Lung (tissue), 12 donors: Measurements from ENCODE around the gene CHFR. TPM values are rescaled to one million over a fixed set of nuclear protein-coding genes. Genes with fewer than 3 reads are reported as not detected.
"Not testable (repeated sequence)": the region's sequence is repeated elsewhere in the genome, so short reads cannot be mapped to it uniquely, and the experiment has no call there.

Experiments used
- ATAC-seq: fragments of 200-7000 bp; cut with Tn5 transposase; one replicate; pipeline ENCODE4 v1.9.1; 2020; ENCODE audit warnings: moderate number of reproducible peaks; ENCODE audit not compliant: insufficient read depth, low FRiP score
- DNase-seq, 3 donors: peaks; one replicate each; pipeline ENCODE4 v3.0.0-alpha.2; 2013 to 2017
- H3K27ac ChIP-seq, 2 donors: one replicate each; pipeline ENCODE4 v1.5.1; 2013; ENCODE audit warnings: mild to moderate bottlenecking in 2 of 2, moderate library complexity in 2 of 2, control low read depth in 1 of 2, inconsistent platforms in 1 of 2, low read depth in 1 of 2, low read length in 1 of 2
- H3K27me3 ChIP-seq, 3 donors: one replicate each; pipeline ENCODE4 v1.5.1; 2013; ENCODE audit warnings: low read length in 2 of 3; ENCODE audit not compliant: control insufficient read depth in 3 of 3, insufficient read depth in 3 of 3
- H3K36me3 ChIP-seq, 4 donors: one replicate each; pipeline ENCODE4 v1.5.1; 2013; ENCODE audit warnings: low read length in 4 of 4, mild to moderate bottlenecking in 1 of 4, moderate library complexity in 1 of 4; ENCODE audit not compliant: control insufficient read depth in 4 of 4, insufficient read depth in 4 of 4
- H3K4me1 ChIP-seq, 5 donors: one replicate each; pipeline ENCODE4 v1.5.1; 2013; ENCODE audit warnings: low read length in 5 of 5, mild to moderate bottlenecking in 2 of 5, moderate library complexity in 1 of 5; ENCODE audit not compliant: control insufficient read depth in 5 of 5, insufficient read depth in 5 of 5
- H3K4me3 ChIP-seq: one replicate; pipeline ENCODE4 v1.5.1; 2013; ENCODE audit warnings: mild to moderate bottlenecking, control low read depth, moderate library complexity
- H3K9ac ChIP-seq, 2 donors: one replicate each; pipeline ENCODE4 v1.5.1; 2013; ENCODE audit warnings: low read length in 2 of 2, control low read depth in 1 of 2; ENCODE audit not compliant: insufficient read depth in 1 of 2
- H3K9me3 ChIP-seq, 4 donors: one replicate each; pipeline ENCODE4 v1.5.1; 2013; ENCODE audit warnings: low read length in 3 of 4, mild to moderate bottlenecking in 1 of 4, moderate library complexity in 1 of 4; ENCODE audit not compliant: control insufficient read depth in 4 of 4, insufficient read depth in 3 of 4
- WGBS, 2 donors: extraction: QIAGEN DNeasy Blood & Tissue Kit; methylation state at CpG; one replicate each; pipeline ENCODE4 v1.1.7; 2013; 5-methylcytosine and 5-hydroxymethylcytosine counted together
- polyA plus RNA-seq, 2 donors: library from polyadenylated mRNA; stranded (reverse); fragments of 200-250 nt; gene quantifications; one replicate each; pipeline ENCODE4 v1.2.1, GENCODE V29; 2013
- total RNA-seq, 2 donors: library from RNA; depleted of rRNA in 1 of 2; stranded (reverse); fragments of >200 nt in 1 of 2; gene quantifications; one replicate each; pipeline ENCODE4 v1.2.1, GENCODE V29; 2014 to 2021
- TF ChIP-seq, protein P1 (sequence below): IDR thresholded peaks from 2 replicates; pipeline ENCODE4 v1.5.1; 2012; ENCODE audit warnings: mild to moderate bottlenecking; ENCODE audit errors: control extremely low read depth, extremely low read depth
- donor health status: control.
- donor health status: control.
- donor health status: Bipolar disorder and iron deficiency.
- donor health status: healthy.
- donor health status: DM: yes; HTN: yes; CAD: no.

The CHFR gene
- total and polyA plus RNA-seq, 4 donors, result 35.1 to 59.9 (median 40.3) TPM

DNA sequence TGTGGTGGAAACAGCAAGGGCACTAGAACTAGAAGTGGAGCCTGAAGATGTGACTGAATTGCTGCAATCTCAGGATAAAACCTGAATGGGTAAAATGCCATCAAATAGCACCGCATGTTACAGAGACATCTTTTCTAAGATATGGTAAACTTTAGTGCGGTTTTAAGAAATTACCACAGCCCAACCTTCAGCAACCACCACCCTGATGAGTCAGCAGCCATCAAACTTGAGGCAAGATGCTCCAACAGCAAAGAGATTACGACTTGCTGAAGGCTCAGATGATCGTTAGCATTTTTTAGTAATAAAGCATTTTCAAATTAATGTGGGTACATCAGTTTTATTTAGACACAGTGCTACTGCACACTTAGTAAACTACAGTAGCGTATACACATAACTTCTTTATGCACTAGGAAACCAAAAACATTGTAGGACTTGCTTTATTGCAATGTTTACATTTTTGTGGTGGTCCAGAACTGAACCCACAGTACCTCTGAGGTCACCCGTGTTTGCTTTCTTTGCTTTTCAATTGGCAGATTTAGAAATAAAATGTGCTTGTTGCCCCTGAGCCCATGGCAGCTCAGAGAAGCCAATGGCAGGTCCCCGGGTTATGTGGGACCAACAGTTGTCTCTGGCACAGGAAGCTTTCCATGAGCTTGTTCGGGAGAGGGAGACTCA lies 74.6 kb downstream of the CHFR start:
- Histone ChIP-seq H3K36me3 (peaks cover 20 to 53% (median 44%) of the 10 kb centered on the region in 4 donors), H3K9me3 (no peaks in the 10 kb centered on the region), H3K4me1 (no peaks in the 10 kb centered on the region), H3K27me3 (no peaks in the 10 kb centered on the region), H3K4me3 (no peak overlapping the region), H3K9ac (no peak overlapping the region), H3K27ac (no peak overlapping the region)
- ATAC-seq (no peak), DNase-seq (no peak)
- WGBS, 2 donors, result 86 to 89% methylated on average over 8 of the region's 8 CpGs
- TF ChIP-seq, protein P1, sequence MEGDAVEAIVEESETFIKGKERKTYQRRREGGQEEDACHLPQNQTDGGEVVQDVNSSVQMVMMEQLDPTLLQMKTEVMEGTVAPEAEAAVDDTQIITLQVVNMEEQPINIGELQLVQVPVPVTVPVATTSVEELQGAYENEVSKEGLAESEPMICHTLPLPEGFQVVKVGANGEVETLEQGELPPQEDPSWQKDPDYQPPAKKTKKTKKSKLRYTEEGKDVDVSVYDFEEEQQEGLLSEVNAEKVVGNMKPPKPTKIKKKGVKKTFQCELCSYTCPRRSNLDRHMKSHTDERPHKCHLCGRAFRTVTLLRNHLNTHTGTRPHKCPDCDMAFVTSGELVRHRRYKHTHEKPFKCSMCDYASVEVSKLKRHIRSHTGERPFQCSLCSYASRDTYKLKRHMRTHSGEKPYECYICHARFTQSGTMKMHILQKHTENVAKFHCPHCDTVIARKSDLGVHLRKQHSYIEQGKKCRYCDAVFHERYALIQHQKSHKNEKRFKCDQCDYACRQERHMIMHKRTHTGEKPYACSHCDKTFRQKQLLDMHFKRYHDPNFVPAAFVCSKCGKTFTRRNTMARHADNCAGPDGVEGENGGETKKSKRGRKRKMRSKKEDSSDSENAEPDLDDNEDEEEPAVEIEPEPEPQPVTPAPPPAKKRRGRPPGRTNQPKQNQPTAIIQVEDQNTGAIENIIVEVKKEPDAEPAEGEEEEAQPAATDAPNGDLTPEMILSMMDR, result no peak

DNA sequence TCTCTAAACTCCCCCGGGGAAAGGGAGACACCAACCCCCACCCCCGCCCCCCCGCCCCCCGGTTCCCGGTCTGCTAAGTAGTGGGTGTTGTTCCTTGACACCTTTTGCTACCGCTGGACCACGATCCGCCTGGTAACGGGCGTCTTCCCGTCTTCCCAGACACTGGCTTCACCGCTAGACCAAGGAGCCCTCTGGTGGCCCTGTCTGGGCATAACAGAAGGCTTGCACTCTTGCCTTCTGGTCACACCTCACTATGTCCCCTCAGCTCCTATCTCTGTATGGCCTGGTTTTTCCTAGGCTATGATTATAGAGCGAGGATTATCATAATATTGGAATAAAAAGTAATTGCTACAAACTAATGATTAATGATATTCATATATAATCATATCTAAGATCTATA lies 78.0 kb downstream of the CHFR start:
- not testable (repeated sequence) for ATAC-seq, H3K4me1 ChIP-seq, H3K27ac ChIP-seq, H3K9ac ChIP-seq, DNase-seq, H3K9me3 ChIP-seq, H3K4me3 ChIP-seq, H3K27me3 ChIP-seq
- WGBS, 2 donors, result 69 to 74% methylated on average over 12 to 13 of the region's 13 CpGs
- peaks cover 18 to 48% (median 42%) of the 10 kb centered on the region in 4 donors for H3K36me3 ChIP-seq

DNA sequence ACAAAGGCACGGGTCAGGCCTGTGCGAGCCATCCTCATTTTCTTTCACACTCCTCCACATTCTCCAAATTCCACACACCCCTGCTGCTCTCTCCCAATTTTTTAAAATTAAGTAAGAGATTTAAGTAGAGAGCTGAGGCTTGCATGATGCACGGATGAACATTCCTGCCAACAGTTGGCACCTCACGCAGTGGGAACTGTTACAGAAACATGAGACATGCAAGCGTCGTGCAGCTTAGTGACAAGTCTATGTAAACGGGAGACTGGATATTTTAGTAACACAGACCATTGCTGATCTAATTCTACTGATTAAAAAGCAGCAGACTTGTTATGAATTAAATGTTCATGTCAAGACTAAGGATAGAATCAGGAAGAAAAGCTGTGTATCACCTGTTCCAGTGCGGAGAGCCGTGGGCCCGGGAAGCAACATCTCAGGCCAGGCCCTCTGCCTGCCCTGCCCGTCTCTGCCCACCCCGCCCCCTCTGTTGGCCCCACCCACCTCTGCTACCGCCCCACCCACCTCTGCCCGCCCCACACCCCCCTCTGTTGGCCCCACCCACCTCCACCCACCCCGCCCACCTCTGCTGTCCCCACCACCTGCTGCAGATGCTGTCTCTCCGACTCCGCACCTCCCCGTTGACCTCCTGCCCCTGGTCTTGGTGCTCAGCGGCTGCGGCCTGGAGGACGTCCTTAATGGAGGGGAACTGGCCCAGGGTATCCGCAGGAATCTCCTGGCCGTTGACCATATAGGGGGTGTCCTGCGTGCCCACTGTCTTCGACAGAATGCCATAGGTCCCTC lies 79.9 kb downstream of the CHFR start:
- ATAC-seq (no peak), DNase-seq (no peak)
- Histone ChIP-seq H3K9me3 (no peaks in the 10 kb centered on the region), H3K27ac (no peak overlapping the region), H3K27me3 (no peaks in the 10 kb centered on the region), H3K9ac (no peak overlapping the region), H3K36me3 (peaks cover 12 to 46% (median 36%) of the 10 kb centered on the region in 4 donors), H3K4me3 (no peak overlapping the region), H3K4me1 (no peaks in the 10 kb centered on the region)
- 87 to 94% methylated on average over 23 to 25 of the region's 25 CpGs for WGBS, 2 donors
- TF ChIP-seq, protein P1, result no peak

DNA sequence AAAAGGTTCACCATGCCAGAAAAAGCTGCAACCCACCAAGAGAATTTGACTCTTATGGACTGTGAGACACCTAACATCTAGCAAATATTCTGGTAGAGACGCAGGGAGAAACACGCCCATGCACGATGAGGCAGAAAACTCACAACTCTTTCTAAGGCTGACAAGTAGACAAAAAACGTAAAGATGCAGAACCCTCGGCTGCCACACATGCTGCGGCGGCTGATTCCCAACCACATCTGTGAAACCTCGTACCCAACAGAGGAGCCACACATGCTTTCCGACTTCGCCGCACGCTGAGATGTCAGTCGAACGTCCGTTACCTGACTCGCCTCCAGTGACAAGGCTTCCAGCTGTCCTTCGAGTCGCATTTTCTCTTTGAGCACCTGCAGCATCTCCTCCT lies 80.5 kb downstream of the CHFR start:
- peaks cover 7 to 46% (median 33%) of the 10 kb centered on the region in 4 donors for H3K36me3 ChIP-seq
- DNase-seq (no peak), ATAC-seq (no peak)
- TF ChIP-seq, protein P1, result no peak
- no peaks in the 10 kb centered on the region for H3K27me3 ChIP-seq
- H3K4me3 ChIP-seq, result no peak overlapping the region
- no peak overlapping the region for H3K27ac ChIP-seq
- no peaks in the 10 kb centered on the region for H3K4me1 ChIP-seq
- H3K9ac ChIP-seq, result no peak overlapping the region
- WGBS, 2 donors, result 93 to 96% methylated on average over 18 of the region's 18 CpGs
- H3K9me3 ChIP-seq, result no peaks in the 10 kb centered on the region
